NT2/D1 (cell line): Measurements from ENCODE around the gene BAG5.
A peak's percentile ranks its signal among the peaks of the same experiment; 100 is the strongest.

Experiments used
- DNase-seq: peaks from one replicate; pipeline ENCODE4 v3.0.0-alpha.2; 2011; ENCODE audit warnings: low read depth, low spot score
- H3K27me3 ChIP-seq: 2 replicates; pipeline ENCODE4 v1.6.0; 2011; ENCODE audit warnings: mild to moderate bottlenecking; ENCODE audit not compliant: insufficient read length, insufficient read depth
- H3K36me3 ChIP-seq: 2 replicates; pipeline ENCODE4 v1.6.1; 2011; ENCODE audit warnings: mild to moderate bottlenecking, low read length, mixed read lengths; ENCODE audit not compliant: insufficient read depth, insufficient read length
- H3K4me1 ChIP-seq: 2 replicates; pipeline ENCODE4 v1.5.1; 2011; ENCODE audit not compliant: insufficient read depth, insufficient read length
- H3K4me3 ChIP-seq: 2 replicates; pipeline ENCODE4 v1.5.1; 2011; ENCODE audit warnings: low read depth; ENCODE audit not compliant: insufficient read length
- H3K9ac ChIP-seq: 2 replicates; pipeline ENCODE4 v1.6.0; 2011; ENCODE audit warnings: low read depth; ENCODE audit not compliant: insufficient read length
- H3K9me3 ChIP-seq: 2 replicates; pipeline ENCODE4 v1.5.1; 2011; ENCODE audit warnings: mild to moderate bottlenecking, low read length; ENCODE audit not compliant: insufficient read depth
- SUZ12 ChIP-seq: IDR thresholded peaks from 2 replicates; pipeline ENCODE4 v1.6.1; 2011; ENCODE audit not compliant: insufficient read length, insufficient read depth; ENCODE audit errors: extremely low read depth
- YY1 ChIP-seq: IDR thresholded peaks from 2 replicates; pipeline ENCODE4 v1.6.1; 2011; ENCODE audit not compliant: insufficient read length, insufficient read depth
- ZNF274 ChIP-seq: IDR thresholded peaks from 2 replicates; pipeline ENCODE4 v1.6.1; 2011; ENCODE audit warnings: mild to moderate bottlenecking, low read depth, low read length

BAG5 gene

DNA sequence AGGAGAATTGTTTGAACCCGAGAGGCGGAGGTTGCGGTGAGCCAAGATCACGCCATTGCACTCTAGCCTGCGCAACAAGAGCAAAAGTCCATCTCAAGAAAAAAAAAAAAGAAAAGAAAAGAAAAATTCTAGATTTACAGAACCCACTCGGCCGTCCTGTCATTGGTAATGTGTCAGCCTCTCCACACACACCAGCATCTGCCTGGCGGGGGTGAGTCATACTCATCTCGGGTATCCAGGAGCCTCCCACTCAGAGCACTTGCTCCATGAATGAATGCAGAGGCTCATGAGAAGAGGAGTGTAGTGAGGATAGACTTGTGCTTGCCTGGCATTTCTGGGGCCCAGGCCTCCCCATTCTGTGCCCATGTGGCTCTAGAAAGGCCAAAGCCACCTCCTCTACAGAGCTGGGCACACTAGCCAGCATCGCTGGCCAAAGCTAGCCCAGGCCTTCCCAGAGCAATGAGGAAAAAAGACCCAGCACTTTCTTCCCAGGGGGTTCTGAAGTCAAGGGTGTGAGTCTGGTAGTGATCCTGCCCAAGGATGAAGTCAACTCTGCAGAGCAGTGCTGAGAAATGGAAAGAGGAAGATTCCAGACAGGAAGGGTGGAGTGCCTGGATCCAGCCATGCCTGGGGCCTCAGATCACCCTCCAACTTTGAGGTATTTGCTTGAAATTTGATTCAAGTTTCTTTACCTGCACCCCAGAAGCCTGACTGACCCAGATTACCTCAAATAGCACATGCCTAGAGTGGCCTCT is 35.3 kb upstream of the BAG5 start:
- TF ChIP-seq SUZ12: no peak
- no peak for TF ChIP-seq YY1
- TF ChIP-seq ZNF274: no peak
- no peaks in the 10 kb centered on the region for H3K9me3 ChIP-seq
- H3K36me3 ChIP-seq: no peaks in the 10 kb centered on the region
- no peak for DNase-seq
- peaks cover 4% of the 10 kb centered on the region for H3K4me1 ChIP-seq
- H3K9ac ChIP-seq: no peak overlapping the region
- no peaks in the 10 kb centered on the region for H3K27me3 ChIP-seq
- no peak overlapping the region for H3K4me3 ChIP-seq

DNA sequence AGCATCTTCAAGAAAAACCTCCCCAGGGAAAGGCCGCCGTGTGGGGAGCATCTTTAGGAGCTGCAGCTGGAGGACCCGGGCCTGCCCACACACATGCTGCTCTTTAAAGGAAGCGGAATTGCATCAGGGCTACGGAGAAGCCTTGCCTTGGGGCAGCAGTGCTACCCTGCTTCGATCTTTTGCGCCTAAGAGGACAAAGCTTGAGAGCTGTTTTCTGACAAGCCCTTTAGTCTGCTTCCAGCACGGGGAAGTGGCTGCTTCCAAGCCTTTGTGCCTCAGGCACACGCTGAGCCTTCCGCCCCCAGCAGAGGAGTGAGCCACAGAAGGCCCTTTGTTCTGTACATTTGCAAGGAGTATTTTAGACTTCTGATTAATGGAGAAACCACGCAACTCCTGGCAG is 31.8 kb upstream of the BAG5 start:
- Histone ChIP-seq H3K4me3 (no peak overlapping the region), H3K9ac (no peak overlapping the region), H3K9me3 (no peaks in the 10 kb centered on the region), H3K4me1 (peaks cover 4% of the 10 kb centered on the region), H3K36me3 (peaks cover 4% of the 10 kb centered on the region), H3K27me3 (no peaks in the 10 kb centered on the region)
- DNase-seq: peak; percentile 49
- TF ChIP-seq SUZ12: no peak

DNA sequence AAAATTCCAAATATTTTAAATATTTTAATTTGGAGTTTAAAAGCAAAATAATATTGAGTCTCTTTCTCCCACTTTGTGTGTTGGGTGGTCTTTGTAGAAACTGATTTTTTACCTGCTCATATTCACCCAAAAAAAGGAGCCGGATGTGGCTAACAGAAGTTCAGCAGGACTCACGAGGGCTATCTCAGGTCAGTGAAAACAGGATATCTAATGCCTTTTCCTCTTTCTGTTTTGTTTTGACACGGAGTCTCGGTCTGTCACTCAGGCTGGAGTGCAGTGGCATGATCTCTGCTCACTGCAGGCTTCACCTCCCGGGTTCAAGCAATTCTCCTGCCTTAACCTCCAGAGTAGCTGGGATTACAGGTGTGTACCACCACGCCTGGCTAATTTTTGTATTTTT is 31.1 kb upstream of the BAG5 start:
- Histone ChIP-seq H3K4me3 (no peak overlapping the region), H3K9me3 (no peaks in the 10 kb centered on the region), H3K4me1 (peaks cover 4% of the 10 kb centered on the region), H3K36me3 (peaks cover 9% of the 10 kb centered on the region), H3K9ac (no peak overlapping the region), H3K27me3 (no peaks in the 10 kb centered on the region)
- TF ChIP-seq SUZ12 (no peak), ZNF274 (no peak), YY1 (no peak)
- DNase-seq: no peak

DNA sequence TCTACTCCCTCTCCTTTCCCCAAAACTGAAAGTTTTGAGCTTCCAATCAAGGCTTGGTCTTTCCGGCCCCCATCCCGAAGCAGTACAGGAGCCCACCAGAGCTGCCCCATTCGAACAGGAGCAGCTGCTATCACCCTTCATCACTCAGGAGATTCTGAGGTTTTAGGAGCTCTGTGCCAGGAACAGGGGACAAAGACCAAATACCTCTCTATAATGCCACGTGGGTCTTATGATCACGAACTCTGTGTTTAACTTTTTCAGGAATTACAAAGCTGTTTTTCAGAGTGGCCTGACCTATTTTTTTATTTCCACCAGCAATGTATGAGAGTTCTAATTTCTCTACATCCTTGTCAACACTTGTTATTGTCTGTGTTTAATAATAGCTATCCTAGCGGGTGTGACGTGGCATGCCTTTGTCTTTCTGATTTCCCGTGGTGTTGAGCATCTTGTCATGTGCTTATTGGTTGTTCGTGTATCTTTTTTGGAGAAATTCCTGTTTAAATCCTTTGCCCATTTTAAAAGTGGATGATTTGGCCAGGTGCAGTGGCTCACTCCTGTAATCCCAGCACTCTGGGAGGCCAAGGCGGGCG is 22.0 kb upstream of the BAG5 start:
- Histone ChIP-seq H3K27me3 (no peaks in the 10 kb centered on the region), H3K9me3 (no peaks in the 10 kb centered on the region), H3K4me3 (no peak overlapping the region), H3K36me3 (peaks cover 25% of the 10 kb centered on the region), H3K4me1 (no peaks in the 10 kb centered on the region), H3K9ac (no peak overlapping the region)
- no peak for TF ChIP-seq SUZ12
- TF ChIP-seq YY1: no peak
- no peak for DNase-seq

DNA sequence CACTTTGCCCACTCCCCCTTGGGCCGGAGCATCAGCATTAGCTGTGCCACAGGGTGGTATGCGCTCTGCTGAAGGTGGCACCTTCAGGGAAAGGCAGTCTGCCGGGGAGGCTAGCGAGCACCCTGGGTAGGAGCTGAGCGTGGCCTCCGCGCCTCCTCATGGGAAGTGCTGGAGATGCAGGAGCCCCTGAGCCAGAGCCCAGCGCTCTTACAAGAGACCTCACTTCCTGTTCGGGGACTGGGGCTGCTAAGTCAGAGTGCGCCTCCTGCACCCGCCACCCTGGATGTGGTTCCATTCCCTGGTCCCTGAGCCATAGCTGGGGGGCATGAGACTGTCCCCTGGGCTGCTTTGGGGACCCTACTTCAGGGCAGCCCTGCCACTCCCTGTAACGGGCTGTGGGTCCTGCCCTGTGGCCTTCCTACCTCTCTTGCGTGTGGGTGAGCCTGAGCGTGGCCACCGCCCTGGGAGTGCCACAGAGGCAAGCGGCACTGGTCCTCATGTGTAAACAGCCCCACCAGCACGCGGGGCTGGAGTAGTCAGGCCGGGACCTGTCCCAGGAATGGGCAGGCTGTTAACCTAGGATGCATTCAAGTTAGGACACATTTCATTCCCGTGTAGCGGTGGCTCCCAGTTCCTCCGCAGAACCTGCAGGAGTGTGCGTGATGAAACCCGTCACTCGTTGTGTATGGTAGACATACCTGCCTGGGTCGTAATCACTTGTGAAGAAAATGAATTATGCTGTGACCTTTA is 19.7 kb upstream of the BAG5 start:
- DNase-seq: no peak
- no peak for TF ChIP-seq YY1
- no peak for TF ChIP-seq SUZ12
- no peak for TF ChIP-seq ZNF274
- H3K36me3 ChIP-seq: peaks cover 33% of the 10 kb centered on the region
- H3K4me1 ChIP-seq: no peaks in the 10 kb centered on the region
- no peak overlapping the region for H3K4me3 ChIP-seq
- H3K9me3 ChIP-seq: no peaks in the 10 kb centered on the region
- no peak overlapping the region for H3K9ac ChIP-seq
- H3K27me3 ChIP-seq: no peaks in the 10 kb centered on the region

DNA sequence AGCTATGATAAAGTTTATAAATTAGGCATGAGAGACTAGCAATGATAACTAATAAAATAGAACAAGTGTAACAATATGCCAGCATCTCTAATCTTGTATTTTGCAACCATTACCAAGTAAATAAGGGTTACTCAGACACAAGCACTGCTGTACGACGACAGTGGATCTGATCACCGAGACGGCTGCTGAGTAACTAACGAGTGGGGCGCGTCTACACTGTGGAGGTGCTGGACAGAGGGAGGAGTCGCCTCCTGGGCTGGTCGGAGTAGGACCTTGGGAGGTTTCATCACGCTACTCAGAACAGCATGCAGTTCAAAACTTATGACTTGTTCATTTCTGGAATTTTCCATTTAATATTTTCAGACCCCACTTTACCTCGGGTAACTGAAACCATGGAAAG is 18.7 kb upstream of the BAG5 start:
- DNase-seq: no peak
- H3K4me3 ChIP-seq: no peak overlapping the region
- peaks cover 38% of the 10 kb centered on the region for H3K36me3 ChIP-seq
- H3K9ac ChIP-seq: no peak overlapping the region
- no peaks in the 10 kb centered on the region for H3K27me3 ChIP-seq
- no peak for TF ChIP-seq ZNF274
- TF ChIP-seq SUZ12: no peak
- TF ChIP-seq YY1: no peak
- H3K9me3 ChIP-seq: no peaks in the 10 kb centered on the region
- H3K4me1 ChIP-seq: no peaks in the 10 kb centered on the region

DNA sequence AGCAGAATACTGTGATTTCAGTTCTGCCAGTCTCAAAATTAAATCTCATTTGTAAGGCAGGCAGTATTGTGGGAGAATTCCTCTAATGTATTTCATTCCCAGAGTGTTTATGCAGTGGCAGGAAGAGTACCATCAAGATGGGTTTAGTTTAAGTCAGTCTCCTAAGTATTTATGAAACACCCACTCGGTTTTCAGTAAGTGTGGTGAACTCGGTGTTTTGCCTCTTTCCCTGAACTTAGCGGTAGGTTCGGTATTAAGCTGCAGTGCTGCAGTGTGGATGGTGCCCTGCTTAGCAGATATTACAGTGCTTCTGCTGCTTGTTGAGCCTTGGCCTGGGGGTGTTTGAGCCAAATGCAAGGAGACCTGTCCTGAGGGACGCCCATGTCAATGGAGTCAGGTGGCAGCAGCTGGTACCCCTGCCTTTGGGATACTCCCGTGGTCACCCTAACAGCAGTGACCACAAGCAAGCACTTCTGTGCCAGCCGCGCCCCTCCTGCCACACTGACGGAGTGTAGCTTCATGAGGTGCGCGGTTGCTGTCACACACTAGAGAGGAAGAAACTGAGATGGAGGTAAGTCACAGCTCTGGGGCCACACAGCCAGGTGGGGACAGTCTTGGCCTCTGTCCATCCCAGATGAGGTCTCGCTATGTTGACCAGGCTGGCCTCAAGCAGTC is 16.1 kb upstream of the BAG5 start:
- Histone ChIP-seq H3K9ac (no peak overlapping the region), H3K27me3 (no peaks in the 10 kb centered on the region), H3K4me1 (no peaks in the 10 kb centered on the region), H3K9me3 (no peaks in the 10 kb centered on the region), H3K4me3 (no peak overlapping the region), H3K36me3 (peaks cover 54% of the 10 kb centered on the region)
- TF ChIP-seq ZNF274 (no peak), YY1 (no peak), SUZ12 (no peak)
- DNase-seq: no peak
